H9 (cell line): ENCODE data around the gene PEPD. TPM values are rescaled to one million over a fixed set of nuclear protein-coding genes. Genes with fewer than 3 reads are reported as not detected.

Source experiments
- DNase-seq: peaks from one replicate; pipeline ENCODE4 v3.0.0-alpha.2; 2017
- H2AFZ ChIP-seq: one replicate; pipeline ENCODE4 v1.6.1; 2013; ENCODE audit warnings: mild to moderate bottlenecking, low read length, control low read depth, moderate library complexity
- H2AK5ac ChIP-seq: 2 replicates; pipeline ENCODE4 v1.6.1; 2013; ENCODE audit warnings: low read length, control low read depth, mixed read lengths; ENCODE audit not compliant: insufficient read length
- H2BK120ac ChIP-seq: one replicate; pipeline ENCODE4 v1.6.1; 2013; ENCODE audit warnings: low read depth, mild to moderate bottlenecking, low read length, control low read depth, inconsistent platforms; ENCODE audit not compliant: poor library complexity, severe bottlenecking
- H2BK12ac ChIP-seq: 2 replicates; pipeline ENCODE4 v1.6.1; 2013; ENCODE audit warnings: low read length, control low read depth, mixed read lengths, low read depth; ENCODE audit not compliant: insufficient read length
- H2BK15ac ChIP-seq: 2 replicates; pipeline ENCODE4 v1.6.1; 2013; ENCODE audit warnings: low read depth, low read length, control low read depth
- H2BK20ac ChIP-seq: one replicate; pipeline ENCODE4 v1.6.1; 2013; ENCODE audit warnings: low read depth, mild to moderate bottlenecking, low read length, control low read depth, inconsistent platforms; ENCODE audit not compliant: poor library complexity, severe bottlenecking
- H2BK5ac ChIP-seq: 2 replicates; pipeline ENCODE4 v1.6.1; 2013; ENCODE audit warnings: low read length, control low read depth, mixed read lengths; ENCODE audit not compliant: insufficient read length
- H3K14ac ChIP-seq: 2 replicates; pipeline ENCODE4 v1.6.1; 2013; ENCODE audit warnings: low read length, control low read depth; ENCODE audit not compliant: insufficient read depth
- H3K18ac ChIP-seq: 2 replicates; pipeline ENCODE4 v1.6.1; 2013; ENCODE audit warnings: low read depth, mild to moderate bottlenecking, mixed read lengths, low read length, control low read depth; ENCODE audit not compliant: insufficient read length
- H3K23ac ChIP-seq: 2 replicates; pipeline ENCODE4 v1.6.1; 2013; ENCODE audit warnings: low read length, control low read depth, mixed read lengths, low read depth; ENCODE audit not compliant: insufficient read length
- H3K23me2 ChIP-seq: 2 replicates; pipeline ENCODE4 v1.6.1; 2013; ENCODE audit warnings: low read depth, mild to moderate bottlenecking, mixed read lengths, low read length, control low read depth; ENCODE audit not compliant: insufficient read length, poor library complexity, severe bottlenecking
- H3K27ac ChIP-seq: 2 replicates; pipeline ENCODE4 v1.5.1; 2013; ENCODE audit warnings: low read length, control low read depth, mixed read lengths, low read depth; ENCODE audit not compliant: insufficient read length
- H3K27me3 ChIP-seq: 2 replicates; pipeline ENCODE4 v1.6.1; 2013; ENCODE audit warnings: low read length, control low read depth, inconsistent platforms; ENCODE audit not compliant: insufficient read depth
- H3K4ac ChIP-seq: 2 replicates; pipeline ENCODE4 v1.6.1; 2013; ENCODE audit warnings: low read depth, mild to moderate bottlenecking, control low read depth, inconsistent platforms, low read length, moderate library complexity
- H3K4me1 ChIP-seq: 2 replicates; pipeline ENCODE4 v1.6.1; 2013; ENCODE audit warnings: low read length, control low read depth, inconsistent platforms; ENCODE audit not compliant: insufficient read depth
- H3K4me2 ChIP-seq: 2 replicates; pipeline ENCODE4 v1.6.1; 2013; ENCODE audit warnings: low read length, control low read depth, mixed read lengths; ENCODE audit not compliant: insufficient read length, insufficient read depth
- H3K56ac ChIP-seq: 2 replicates; pipeline ENCODE4 v1.6.1; 2013; ENCODE audit warnings: low read depth, mild to moderate bottlenecking, mixed read lengths, low read length, control low read depth; ENCODE audit not compliant: insufficient read length
- H3K79me1 ChIP-seq: 2 replicates; pipeline ENCODE4 v1.6.1; 2013; ENCODE audit warnings: low read depth, mild to moderate bottlenecking, moderate library complexity, low read length, control low read depth, inconsistent platforms; ENCODE audit not compliant: insufficient read depth, poor library complexity, severe bottlenecking
- H3K79me2 ChIP-seq: 2 replicates; pipeline ENCODE4 v1.6.1; 2013; ENCODE audit warnings: low read length, control low read depth, inconsistent platforms; ENCODE audit not compliant: insufficient read depth
- H3K9ac ChIP-seq: 2 replicates; pipeline ENCODE4 v1.6.1; 2013; ENCODE audit warnings: low read length, control low read depth, mixed read lengths; ENCODE audit not compliant: insufficient read length; ENCODE audit errors: extremely low read depth
- H3K9me3 ChIP-seq: one replicate; pipeline ENCODE4 v1.6.1; 2013; ENCODE audit warnings: low read depth, low read length, inconsistent platforms; ENCODE audit not compliant: control insufficient read depth
- H3T11ph ChIP-seq: one replicate; pipeline ENCODE4 v1.6.1; 2013; ENCODE audit warnings: mild to moderate bottlenecking, low read length, control low read depth, inconsistent platforms
- H4K20me1 ChIP-seq: one replicate; pipeline ENCODE4 v1.6.1; 2013; ENCODE audit not compliant: control insufficient read depth, insufficient read length, insufficient read depth
- H4K5ac ChIP-seq: 2 replicates; pipeline ENCODE4 v1.6.1; 2013; ENCODE audit warnings: low read depth, mild to moderate bottlenecking, mixed read lengths, low read length, control low read depth; ENCODE audit not compliant: insufficient read length
- H4K8ac ChIP-seq: replicated peaks from 2 replicates; pipeline ENCODE4 v1.6.1; 2013; ENCODE audit warnings: low read length, control low read depth, mixed read lengths, low read depth; ENCODE audit not compliant: insufficient read length
- H4K91ac ChIP-seq: 2 replicates; pipeline ENCODE4 v1.6.1; 2013; ENCODE audit warnings: low read depth, mild to moderate bottlenecking, moderate library complexity, mixed read lengths, low read length, control low read depth; ENCODE audit not compliant: insufficient read length
- H3K27ac Mint-ChIP-seq, 3 experiments: 2 replicates in 2 of 3; 3 replicates in 1 of 3; pipeline ENCODE4 v1.8.0; 2020 to 2021; ENCODE audit warnings: mixed read lengths in 3 of 3, mild to moderate bottlenecking in 1 of 3, moderate library complexity in 1 of 3
- H3K27me3 Mint-ChIP-seq: 2 replicates; pipeline ENCODE4 v1.8.0; 2021; ENCODE audit warnings: low read depth, mild to moderate bottlenecking, moderate library complexity, mixed read lengths
- H3K36me3 Mint-ChIP-seq, 3 experiments: 2 replicates in 2 of 3; 3 replicates in 1 of 3; pipeline ENCODE4 v1.8.0; 2020 to 2021; ENCODE audit warnings: low read depth in 3 of 3, mixed read lengths in 3 of 3; ENCODE audit not compliant: insufficient read depth in 1 of 3
- H3K4me1 Mint-ChIP-seq, 2 experiments: 2 replicates each; pipeline ENCODE4 v1.8.0; 2020; ENCODE audit warnings: mixed read lengths in 2 of 2
- H3K4me3 Mint-ChIP-seq, 2 experiments: 2 replicates in 1 of 2; 3 replicates in 1 of 2; pipeline ENCODE4 v1.8.0; 2020 to 2021; ENCODE audit warnings: mild to moderate bottlenecking in 2 of 2, mixed read lengths in 2 of 2, moderate library complexity in 1 of 2
- H3K9me3 Mint-ChIP-seq, 2 experiments: 2 replicates in 1 of 2; 3 replicates in 1 of 2; pipeline ENCODE4 v1.8.0; 2020; ENCODE audit warnings: mild to moderate bottlenecking in 2 of 2, mixed read lengths in 2 of 2, moderate library complexity in 1 of 2
- CTCF ChIP-seq: fragments of 200-600 bp; sonication (generic); conservative IDR thresholded peaks from 3 replicates; pipeline ENCODE4 v1.8.0; 2021; ENCODE audit warnings: antibody characterized with exemption, mild to moderate bottlenecking
- WGBS: extraction: QIAGEN DNeasy Blood & Tissue Kit; methylation state at CpG from one replicate; pipeline ENCODE4 v1.1.7; 2013; ENCODE audit warnings: missing lambda C conversion rate, low lambda C conversion rate, mixed read lengths; ENCODE audit not compliant: insufficient read length; ENCODE audit errors: extremely low coverage; 5-methylcytosine and 5-hydroxymethylcytosine counted together
- total RNA-seq: library from RNA; stranded (reverse); gene quantifications from 2 replicates; pipeline ENCODE4 v1.2.1, GENCODE V29; 2021

The PEPD gene
- total RNA-seq, 1 experiment from 2014 or later, result 52.8 TPM

- H3K9ac ChIP-seq, result no peak overlapping the region
Measured at GRCh38 chr19:33517922-33518321, 3.7 kb downstream of the PEPD start.

More at GRCh38 chr19:33517922-33518321, 3.7 kb downstream of the PEPD start:
- no peak overlapping the region for H3K23ac ChIP-seq
- no peak overlapping the region for H4K8ac ChIP-seq
- H3K36me3 Mint-ChIP-seq, result peaks cover 0 to 2% (median 0%) of the 10 kb centered on the region in 3 experiments; a peak in 1 of 7 replicates
- no peak overlapping the region for H3K14ac ChIP-seq
- H2AK5ac ChIP-seq, result no peak overlapping the region
- H2BK20ac ChIP-seq, result no peak overlapping the region
- H4K91ac ChIP-seq, result no peak overlapping the region
- no peak overlapping the region for H2BK15ac ChIP-seq
- no peaks in the 10 kb centered on the region for H3K9me3 ChIP-seq
- H2BK12ac ChIP-seq, result no peak overlapping the region
- H3K79me2 ChIP-seq, result peaks cover 4% of the 10 kb centered on the region; the same call in 1 of the 2 replicates
- peaks cover 13% of the 10 kb centered on the region for H3K23me2 ChIP-seq
- no peak overlapping the region for H3K4me3 Mint-ChIP-seq
- peaks cover 0 to 2% of the 10 kb centered on the region in 2 experiments; a peak in 1 of 5 replicates for H3K9me3 Mint-ChIP-seq
- no peak for TF ChIP-seq CTCF
- H3K4me1 Mint-ChIP-seq, result peaks cover 15 to 23% of the 10 kb centered on the region in 2 experiments
- no peak overlapping the region for H3K4ac ChIP-seq
- H2BK120ac ChIP-seq, result no peak overlapping the region
- H4K5ac ChIP-seq, result no peak overlapping the region
- H3K27me3 Mint-ChIP-seq, result peaks cover 2% of the 10 kb centered on the region; the same call in 1 of the 2 replicates
- no peak overlapping the region for H3T11ph ChIP-seq
- no peaks in the 10 kb centered on the region for H3K4me1 ChIP-seq
- H3K56ac ChIP-seq, result no peak overlapping the region
- no peak overlapping the region for H3K27ac ChIP-seq
- no CpG with 5 or more reads among the region's 9 CpGs for WGBS
- no peak overlapping the region for H3K18ac ChIP-seq
- H2BK5ac ChIP-seq, result no peak overlapping the region
- no peak for DNase-seq
- H3K27ac Mint-ChIP-seq, result no peak overlapping the region
- no peaks in the 10 kb centered on the region for H4K20me1 ChIP-seq
- H3K79me1 ChIP-seq, result peaks cover 10% of the 10 kb centered on the region
- H2AFZ ChIP-seq, result no peak overlapping the region
- no peaks in the 10 kb centered on the region for H3K27me3 ChIP-seq
- no peak overlapping the region for H3K4me2 ChIP-seq
